Femur (tissue), 1 donor: ENCODE data around the gene H2BW2.
"Not testable (repeated sequence)": the region's sequence is repeated elsewhere in the genome, so short reads cannot be mapped to it uniquely, and the experiment has no call there.

Experiments
- DNase-seq: peaks from one replicate; pipeline ENCODE4 v3.0.0-alpha.2; 2017

The H2BW2 gene

DNA sequence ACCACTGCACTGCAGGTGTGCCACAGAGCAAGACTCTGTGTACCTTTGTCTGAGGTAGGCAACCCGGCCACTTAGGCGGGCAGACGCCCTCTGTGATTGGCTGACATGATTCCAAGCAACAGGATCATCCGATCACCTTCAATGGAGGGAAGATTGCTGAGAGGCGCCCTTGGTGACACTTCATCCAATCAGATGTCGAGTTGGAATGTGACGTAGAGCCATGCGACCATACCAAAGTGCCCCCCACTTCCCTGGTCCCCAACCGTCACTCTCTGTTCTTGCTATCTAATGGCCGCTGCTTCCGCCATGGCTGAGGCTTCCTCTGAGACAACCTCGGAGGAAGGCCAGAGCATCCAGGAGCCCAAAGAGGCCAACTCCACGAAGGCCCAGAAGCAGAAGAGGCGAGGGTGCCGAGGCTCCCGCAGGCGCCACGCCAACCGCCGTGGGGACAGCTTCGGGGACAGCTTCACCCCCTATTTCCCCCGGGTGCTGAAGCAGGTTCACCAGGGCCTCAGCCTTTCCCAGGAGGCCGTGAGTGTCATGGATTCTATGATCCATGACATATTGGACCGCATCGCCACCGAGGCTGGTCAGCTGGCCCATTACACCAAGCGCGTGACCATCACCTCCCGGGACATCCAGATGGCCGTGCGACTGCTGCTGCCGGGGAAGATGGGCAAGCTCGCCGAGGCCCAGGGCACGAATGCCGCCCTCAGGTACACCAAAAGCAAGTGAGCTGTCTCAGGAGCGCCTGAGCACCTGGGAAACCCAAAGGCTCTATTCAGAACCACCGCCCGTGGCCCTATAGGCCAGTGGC lies at the start of gene H2BW2:
Gene H2BW2 (plus strand): TSS at position 268 of the 817 bp plus-strand sequence. CDS start 39 bp downstream, at position 307.
- DNase-seq: no peak

DNA sequence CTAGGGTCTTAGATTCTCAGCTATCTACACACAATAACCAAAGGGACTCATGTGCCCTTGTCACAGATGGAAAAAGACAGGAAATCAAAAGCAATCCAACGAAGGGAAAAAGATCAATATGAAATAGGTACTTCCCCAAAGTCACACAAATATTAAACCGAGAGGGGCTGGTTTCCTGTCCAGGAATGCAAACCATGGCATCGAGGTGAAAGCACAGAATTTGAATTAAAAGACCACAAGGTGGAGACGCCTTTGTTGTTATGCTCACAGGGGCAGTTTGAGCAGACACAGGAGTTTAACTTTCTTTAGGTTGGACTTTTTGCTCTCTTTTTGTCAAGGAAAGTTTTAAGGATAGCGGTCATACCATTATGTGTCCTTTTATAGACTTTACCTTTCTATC lies 40.5 kb upstream of the H2BW2 start:
- no peak for DNase-seq

- DNase-seq: no peak
Observed at GRCh38 chrX:104008831-104009230, 30.9 kb upstream of the H2BW2 start.

DNA sequence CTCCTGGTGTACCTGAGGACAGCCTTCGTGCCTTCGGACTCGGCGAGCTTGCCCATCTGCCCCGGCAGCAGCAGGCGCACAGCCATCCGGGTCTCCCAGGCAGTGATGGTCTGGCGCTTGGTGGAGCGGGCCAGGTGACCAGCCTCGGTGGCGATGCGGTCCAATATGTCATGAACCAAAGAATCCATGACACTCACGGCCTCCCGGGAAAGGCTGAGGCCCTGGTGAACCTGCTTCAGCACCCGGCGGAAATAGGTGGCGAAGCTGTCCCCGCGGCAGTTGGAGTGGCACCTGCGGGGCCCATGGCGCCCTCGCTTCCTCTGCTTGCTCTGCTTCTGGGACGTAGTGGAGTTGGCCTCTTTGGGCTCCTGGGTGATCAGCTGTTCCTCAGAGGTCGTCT lies 26.6 kb upstream of the H2BW2 start:
- no peak for DNase-seq

- no peak for DNase-seq
Observed at GRCh38 chrX:104013606-104014005, 26.1 kb upstream of the H2BW2 start, which contains the start of gene H2BW1. Gene H2BW1 (minus strand): TSS chrX:104013708. CDS start chrX:104013576, 132 bp downstream.

- not testable (repeated sequence) for DNase-seq
Observed at GRCh38 chrX:104015576-104015975, 24.2 kb upstream of the H2BW2 start.

- no peak for DNase-seq
Observed at GRCh38 chrX:104018126-104018525, 21.6 kb upstream of the H2BW2 start.

- DNase-seq: no peak
Observed at GRCh38 chrX:104041003-104041402, 1.2 kb downstream of the H2BW2 start.

DNA sequence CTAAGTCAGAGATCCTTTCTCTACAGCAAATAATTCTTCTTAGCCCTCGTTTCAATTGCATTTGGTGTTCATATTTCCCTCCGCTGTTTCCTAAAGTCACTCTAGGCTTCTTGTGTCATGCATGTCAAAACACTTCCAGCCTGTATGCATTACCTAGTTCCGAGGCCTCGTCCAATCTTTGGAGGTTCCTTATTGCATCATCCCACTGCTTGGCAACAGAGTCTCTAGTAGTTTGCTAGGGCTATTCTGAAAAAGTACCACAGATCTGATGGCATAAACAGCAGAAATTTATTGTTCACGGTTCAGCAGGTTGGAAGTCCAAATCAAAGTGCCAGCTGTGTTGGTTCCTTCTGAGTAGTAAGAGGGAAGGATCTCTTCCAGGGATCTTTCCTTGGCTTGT lies 5.9 kb downstream of the H2BW2 start:
- DNase-seq: no peak

DNA sequence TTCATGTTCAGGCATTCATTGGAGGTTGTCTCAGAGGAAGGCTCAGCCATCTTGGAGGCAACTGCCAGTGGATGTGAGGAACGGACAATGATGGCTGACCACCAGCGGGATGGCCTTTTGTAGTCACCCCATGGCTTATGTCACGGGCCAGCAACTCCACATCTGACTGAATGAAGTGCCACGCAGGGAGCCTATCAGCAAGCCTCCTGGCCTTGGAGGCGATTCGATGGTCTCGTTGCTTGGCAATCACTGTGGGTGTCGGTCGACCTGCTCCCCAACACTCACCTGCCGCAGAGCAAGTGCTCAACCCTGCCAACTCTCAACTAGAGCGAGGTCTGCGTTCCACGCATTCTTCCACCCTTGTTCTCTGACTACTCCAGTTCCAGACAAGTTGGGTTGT lies 7.4 kb downstream of the H2BW2 start:
- no peak for DNase-seq

- DNase-seq: not testable (repeated sequence)
Observed at GRCh38 chrX:104054956-104055355, 15.2 kb downstream of the H2BW2 start.

DNA sequence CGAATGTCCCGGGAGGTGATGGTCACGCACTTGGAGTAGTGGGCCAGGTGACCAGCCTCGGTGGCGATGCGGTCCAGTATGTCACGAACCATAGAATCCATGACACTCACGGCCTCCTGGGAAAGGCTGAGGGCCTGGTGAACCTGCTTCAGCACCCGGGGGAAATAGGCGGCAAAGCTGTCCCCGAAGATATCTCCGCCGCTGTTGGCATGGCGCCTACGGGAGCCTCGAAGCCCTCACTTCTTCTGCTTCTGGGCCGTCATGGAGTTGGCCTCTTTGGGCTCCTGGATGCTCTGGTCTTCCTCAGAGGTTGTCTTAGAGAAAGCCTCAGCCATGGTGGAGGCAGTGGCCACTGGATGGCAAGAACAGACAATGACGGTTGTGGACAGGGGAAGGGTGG lies 22.9 kb downstream of the H2BW2 start:
- not testable (repeated sequence) for DNase-seq

GRCh38 chrX:104075778-104076445 lies 36.2 kb downstream of the H2BW2 start, which contains the start of gene TMSB15C:
Gene TMSB15C (minus strand): TSS chrX:104076236.
- DNase-seq: not testable (repeated sequence)

GRCh38 chrX:104077854-104078253 lies 38.1 kb downstream of the H2BW2 start:
- not testable (repeated sequence) for DNase-seq

DNA sequence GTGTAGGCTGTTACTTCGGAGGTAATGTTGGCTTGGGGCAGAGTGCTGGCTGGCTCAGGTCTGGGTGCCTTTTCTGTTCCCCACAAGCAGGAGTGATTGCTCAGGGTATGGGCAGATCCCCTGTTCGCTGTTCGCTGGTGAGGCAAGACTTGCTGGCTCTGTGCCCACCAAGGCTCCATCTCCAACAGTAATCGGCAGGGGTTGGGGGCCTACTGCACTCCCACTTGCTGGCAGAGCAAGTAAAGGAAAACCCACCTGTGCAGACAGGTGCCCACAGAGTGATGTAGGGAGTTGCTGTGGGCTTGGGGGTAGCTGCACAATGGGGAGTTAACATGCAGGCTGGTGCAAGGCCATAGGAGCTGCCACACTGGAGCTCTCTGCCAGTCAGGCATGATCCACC lies 44.3 kb downstream of the H2BW2 start:
- no peak for DNase-seq

DNA sequence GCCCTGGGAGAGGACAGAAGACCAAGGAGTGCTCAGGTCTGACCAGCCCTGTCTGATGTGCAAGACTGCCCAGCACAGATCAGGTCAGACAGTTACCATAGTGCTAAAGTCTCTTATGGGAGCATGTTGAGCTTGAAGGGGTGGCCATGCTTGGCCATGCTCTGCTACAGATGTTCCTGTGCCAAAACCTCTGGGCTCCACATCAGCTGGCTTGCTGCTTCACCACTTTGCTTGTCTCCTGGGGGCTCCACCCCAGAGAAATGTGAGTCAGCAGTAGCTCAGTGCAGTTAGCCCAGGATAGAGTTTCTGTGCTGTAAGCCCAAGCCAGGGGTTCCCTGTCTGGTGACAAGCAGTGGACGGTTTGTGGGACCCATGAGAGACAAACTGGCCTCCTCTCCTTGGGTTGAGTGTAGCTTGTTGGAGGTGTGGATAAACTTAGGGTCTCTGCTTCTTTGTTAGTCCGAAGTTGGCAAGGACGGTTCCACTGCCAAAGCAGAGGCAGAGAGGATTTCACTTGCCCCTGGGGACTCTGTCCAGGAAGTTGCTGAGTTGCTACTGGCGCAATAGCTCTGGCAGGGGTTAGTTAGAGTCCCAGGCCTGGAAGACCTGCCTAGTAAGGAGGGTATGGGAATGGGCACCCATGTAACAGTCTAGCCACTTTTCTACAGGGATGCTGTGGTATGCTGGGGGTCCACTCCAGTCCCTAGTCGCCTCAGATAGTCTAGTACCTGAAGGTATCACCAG lies 45.0 kb downstream of the H2BW2 start:
- no peak for DNase-seq

- DNase-seq: no peak
Observed at GRCh38 chrX:104085477-104085876, 45.7 kb downstream of the H2BW2 start.

DNA sequence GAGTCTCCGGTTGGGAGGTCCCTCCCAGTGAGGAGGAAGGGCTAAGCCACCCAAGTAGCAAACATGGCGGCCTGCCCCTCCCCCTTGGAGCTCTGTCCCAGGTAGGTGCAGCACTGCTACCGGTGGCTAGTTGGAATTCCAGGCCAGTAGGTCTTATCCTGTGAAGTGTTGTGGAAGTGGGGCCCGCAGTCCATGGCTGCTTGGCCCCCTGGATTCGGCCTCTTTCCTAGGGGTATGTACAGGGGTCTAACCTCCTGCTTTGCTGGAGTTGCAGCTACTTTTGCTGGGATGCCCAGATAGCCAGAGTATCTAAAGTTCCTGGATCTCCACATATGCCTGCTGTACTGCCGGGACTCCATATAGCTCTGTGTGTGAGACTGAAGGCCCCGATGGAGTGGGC lies 46.2 kb downstream of the H2BW2 start:
- no peak for DNase-seq
